T-cell (primary cell): ENCODE data around the gene MMUT. TPM values are rescaled to one million over a fixed set of nuclear protein-coding genes. Genes with fewer than 3 reads are reported as not detected.

Experiments
- ATAC-seq, 4 experiments: fragments of 200-7000 bp in 3 of 4; fragments of 150-1000 bp in 1 of 4; cut with Tn5 transposase; replicated peaks in 1 of 4; 1 replicate in 3 of 4; 2 replicates in 1 of 4; pipeline ENCODE4 v1.10.0; 2021; ENCODE audit warnings: moderate library complexity in 3 of 4, mild to moderate bottlenecking in 2 of 4, moderate number of reproducible peaks in 1 of 4
- CTCF ChIA-PET, 2 donors: fragments of 300-600 bp; sonication (Branson Sonifier 250); formaldehyde crosslinking; loops; one replicate each; lab custom pipeline; 2022; ENCODE audit warnings: antibody characterized with exemption in 2 of 2; lab: Charles Lee
- POLR2A ChIA-PET, 2 donors: fragments of 300-600 bp; sonication (Branson Sonifier 250); formaldehyde crosslinking; loops; one replicate each; lab custom pipeline; 2022; ENCODE audit warnings: antibody characterized with exemption in 2 of 2; lab: Charles Lee
- DNase-seq, 35 experiments: peaks; one replicate each; pipeline versions ENCODE4 v3.0.0 to v3.0.0-alpha.2; 2013 to 2023
- H3K27ac ChIP-seq: one replicate; pipeline ENCODE4 v1.5.1; 2013; ENCODE audit warnings: low read length
- H3K27me3 ChIP-seq, 2 experiments: replicated peaks in 1 of 2; 1 replicate in 1 of 2; 2 replicates in 1 of 2; pipeline versions ENCODE4 v1.6.1 to v1.7.0; 2013; ENCODE audit warnings: low read length in 1 of 2, mixed read lengths in 1 of 2; ENCODE audit not compliant: control insufficient read depth in 2 of 2, insufficient read depth in 2 of 2; ENCODE audit errors: extremely low read depth in 1 of 2
- H3K36me3 ChIP-seq, 2 donors: 1 replicate in 1 of 2; 2 replicates in 1 of 2; pipeline versions ENCODE4 v1.6.1 to v1.7.0; 2013; ENCODE audit warnings: low read length in 1 of 2; ENCODE audit not compliant: control insufficient read depth in 2 of 2, insufficient read depth in 1 of 2; ENCODE audit errors: extremely low read depth in 1 of 2
- H3K4me1 ChIP-seq, 2 experiments: 1 replicate in 1 of 2; 2 replicates in 1 of 2; pipeline versions ENCODE4 v1.6.1 to v1.7.0; 2013; ENCODE audit warnings: low read length in 2 of 2, mixed read lengths in 1 of 2; ENCODE audit not compliant: insufficient read depth in 2 of 2, control insufficient read depth in 1 of 2; ENCODE audit errors: extremely low read depth in 1 of 2
- H3K4me3 ChIP-seq, 2 donors: 1 replicate in 1 of 2; 2 replicates in 1 of 2; pipeline versions ENCODE4 v1.5.1 to v1.7.0; 2013; ENCODE audit warnings: mild to moderate bottlenecking in 2 of 2, low read length in 1 of 2, moderate library complexity in 1 of 2; ENCODE audit not compliant: control insufficient read depth in 1 of 2; ENCODE audit errors: extremely low read depth in 1 of 2
- H3K9me3 ChIP-seq: 2 replicates; pipeline ENCODE4 v1.7.0; 2013
- H3K27ac Mint-ChIP-seq, 2 donors: one replicate each; pipeline ENCODE4 v1.8.0; 2020 to 2021; ENCODE audit warnings: mild to moderate bottlenecking in 2 of 2, mixed read lengths in 2 of 2
- H3K27me3 Mint-ChIP-seq, 2 donors: one replicate each; pipeline ENCODE4 v1.8.0; 2021 to 2022; ENCODE audit warnings: mixed read lengths in 2 of 2
- H3K36me3 Mint-ChIP-seq: one replicate; pipeline ENCODE4 v1.8.0; 2021; ENCODE audit warnings: mixed read lengths
- H3K4me1 Mint-ChIP-seq, 3 donors: one replicate each; pipeline ENCODE4 v1.8.0; 2020 to 2022; ENCODE audit warnings: mixed read lengths in 3 of 3, mild to moderate bottlenecking in 1 of 3
- H3K4me3 Mint-ChIP-seq, 3 donors: one replicate each; pipeline ENCODE4 v1.8.0; 2020 to 2022; ENCODE audit warnings: mild to moderate bottlenecking in 3 of 3, mixed read lengths in 3 of 3, moderate library complexity in 3 of 3
- H3K9me3 Mint-ChIP-seq, 3 donors: one replicate each; pipeline ENCODE4 v1.8.0; 2020 to 2022; ENCODE audit warnings: mixed read lengths in 3 of 3
- WGBS: methylation state at CpG from one replicate; pipeline ENCODE4 v1.1.5; 2013; ENCODE audit warnings: missing lambda C conversion rate; ENCODE audit not compliant: insufficient coverage; 5-methylcytosine and 5-hydroxymethylcytosine counted together
- total RNA-seq, 35 experiments: library from RNA in 6 of 35; stranded (reverse) in 6 of 35; fragments of 120-200 nt in 1 of 35; gene quantifications; one replicate each; pipeline versions ENCODE4 v1.2.1 to v1.2.4 and lab custom pipeline; 2013 to 2026

Gene MMUT
- total RNA-seq, 5 donors from 2014 or later (not counting 1 experiment from before 2014, with no cell fraction given) = 6.4 to 14.0 (median 10.5) TPM

- CTCF ChIA-PET = interaction anchor here (0.8 to 1.0 kb wide), 2 partner anchors 9 to 37 kb away, joined by 3 to 5 read pairs; no protein-coding TSS in a partner anchor
- Mint-ChIP-seq H3K4me3 (no peak overlapping the region), H3K9me3 (no peaks in the 10 kb centered on the region), H3K4me1 (peaks cover 3 to 7% (median 6%) of the 10 kb centered on the region in 3 donors), H3K27ac (no peak overlapping the region), H3K27me3 (no peaks in the 10 kb centered on the region), H3K36me3 (peaks cover 31% of the 10 kb centered on the region)
- no peak overlapping the region for H3K4me3 ChIP-seq
- no peak for ATAC-seq
- H3K9me3 ChIP-seq = no peaks in the 10 kb centered on the region
- POLR2A ChIA-PET = no interaction called here
- H3K36me3 ChIP-seq = peaks cover 0 to 29% of the 10 kb centered on the region in 2 donors
- H3K27ac ChIP-seq = no peak overlapping the region
- no peak for DNase-seq
- no peaks in the 10 kb centered on the region for H3K27me3 ChIP-seq
- no CpG with 5 or more reads among the region's 2 CpGs for WGBS
- H3K4me1 ChIP-seq = peaks cover 0 to 3% of the 10 kb centered on the region in 2 experiments
These were observed 9.8 kb downstream of the MMUT start for GRCh38 chr6:49453221-49453620.

DNA sequence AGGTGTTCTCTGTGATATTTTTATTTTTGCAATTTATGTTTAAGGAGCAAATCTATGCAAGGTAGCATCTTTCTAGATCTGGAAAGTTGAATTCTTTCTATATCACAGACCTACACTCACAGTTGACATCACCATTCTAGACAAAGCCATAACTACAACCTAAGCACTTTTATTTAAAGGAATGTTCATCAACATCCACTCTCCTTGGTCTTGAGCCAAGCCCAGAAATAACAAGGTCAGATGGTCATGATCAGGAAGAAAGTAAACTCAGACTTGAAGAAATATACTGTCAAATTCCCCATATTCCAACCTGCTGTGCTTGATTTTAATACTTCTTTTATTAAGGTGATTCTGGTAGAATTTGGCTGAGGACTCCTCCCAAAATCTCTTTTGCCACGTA is 32.2 kb downstream of the MMUT start:
- Histone ChIP-seq H3K4me1 (no peaks in the 10 kb centered on the region), H3K27me3 (no peaks in the 10 kb centered on the region), H3K4me3 (no peak overlapping the region), H3K36me3 (peaks cover 0 to 34% of the 10 kb centered on the region in 2 donors), H3K9me3 (no peaks in the 10 kb centered on the region), H3K27ac (no peak overlapping the region)
- H3K27ac Mint-ChIP-seq = no peak overlapping the region
- H3K27me3 Mint-ChIP-seq = no peaks in the 10 kb centered on the region
- ChIA-PET CTCF (no interaction called here), POLR2A (no interaction called here)
- WGBS = no CpG with 5 or more reads among the region's 1 CpG
- H3K36me3 Mint-ChIP-seq = peaks cover 62% of the 10 kb centered on the region
- DNase-seq (no peak), ATAC-seq (no peak)
- no peaks in the 10 kb centered on the region for H3K4me1 Mint-ChIP-seq
- peaks cover 0 to 3% (median 0%) of the 10 kb centered on the region in 3 donors for H3K9me3 Mint-ChIP-seq
- no peak overlapping the region for H3K4me3 Mint-ChIP-seq

DNA sequence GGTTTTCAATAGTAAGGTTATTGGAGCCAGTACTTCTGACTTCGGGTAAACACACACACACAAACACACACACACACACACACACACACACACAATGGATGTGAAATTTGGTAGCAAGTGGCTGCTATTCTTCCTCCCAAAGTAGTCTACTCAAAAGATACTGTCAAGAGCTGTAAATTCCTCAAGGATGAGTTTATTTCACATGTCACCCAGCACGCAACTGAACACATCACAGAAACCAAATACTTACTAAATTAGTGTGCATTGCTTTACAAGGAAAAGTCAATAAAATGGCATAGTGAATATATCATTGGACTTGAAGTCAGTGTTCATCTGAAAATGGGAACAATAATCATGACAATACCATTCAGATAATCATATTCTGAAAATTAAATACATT is 32.9 kb downstream of the MMUT start:
- Histone ChIP-seq H3K9me3 (no peaks in the 10 kb centered on the region), H3K36me3 (peaks cover 0 to 30% of the 10 kb centered on the region in 2 donors), H3K27me3 (no peaks in the 10 kb centered on the region), H3K27ac (no peak overlapping the region), H3K4me1 (no peaks in the 10 kb centered on the region), H3K4me3 (no peak overlapping the region)
- CTCF ChIA-PET = no interaction called here
- H3K4me3 Mint-ChIP-seq = no peak overlapping the region
- peaks cover 0 to 3% (median 0%) of the 10 kb centered on the region in 3 donors for H3K9me3 Mint-ChIP-seq
- H3K36me3 Mint-ChIP-seq = peaks cover 56% of the 10 kb centered on the region
- POLR2A ChIA-PET = no interaction called here
- DNase-seq = no peak
- no peak for ATAC-seq
- WGBS = no CpG with 5 or more reads among the region's 2 CpGs
- H3K27ac Mint-ChIP-seq = no peak overlapping the region
- no peaks in the 10 kb centered on the region for H3K4me1 Mint-ChIP-seq
- H3K27me3 Mint-ChIP-seq = no peaks in the 10 kb centered on the region

GRCh38 chr6:49423817-49424216 is 39.2 kb downstream of the MMUT start:
- H3K4me3 Mint-ChIP-seq = no peak overlapping the region
- H3K9me3 Mint-ChIP-seq = peaks cover 0 to 3% (median 0%) of the 10 kb centered on the region in 3 donors
- H3K27ac Mint-ChIP-seq = no peak overlapping the region
- ChIA-PET CTCF (no interaction called here), POLR2A (no interaction called here)
- no peak for DNase-seq
- Histone ChIP-seq H3K9me3 (no peaks in the 10 kb centered on the region), H3K27ac (no peak overlapping the region), H3K4me1 (no peaks in the 10 kb centered on the region), H3K27me3 (no peaks in the 10 kb centered on the region), H3K36me3 (no peaks in the 10 kb centered on the region), H3K4me3 (no peak overlapping the region)
- no peaks in the 10 kb centered on the region for H3K4me1 Mint-ChIP-seq
- H3K36me3 Mint-ChIP-seq = peaks cover 18% of the 10 kb centered on the region
- no peaks in the 10 kb centered on the region for H3K27me3 Mint-ChIP-seq
- WGBS = no CpG with 5 or more reads among the region's 1 CpG
- ATAC-seq = no peak

GRCh38 chr6:49416195-49416594 is 46.9 kb downstream of the MMUT start:
- ATAC-seq (no peak), DNase-seq (no peak)
- H3K4me3 ChIP-seq = no peak overlapping the region
- no peaks in the 10 kb centered on the region for H3K9me3 ChIP-seq
- H3K4me1 ChIP-seq = no peaks in the 10 kb centered on the region
- no peaks in the 10 kb centered on the region for H3K27me3 ChIP-seq
- H3K36me3 ChIP-seq = no peaks in the 10 kb centered on the region
- CTCF ChIA-PET = no interaction called here
- 55% methylated on average over 1 of the region's 4 CpGs for WGBS
- no peaks in the 10 kb centered on the region for H3K36me3 Mint-ChIP-seq
- POLR2A ChIA-PET = no interaction called here
- no peak overlapping the region for H3K27ac Mint-ChIP-seq
- no peaks in the 10 kb centered on the region for H3K9me3 Mint-ChIP-seq
- no peak overlapping the region for H3K4me3 Mint-ChIP-seq
- H3K4me1 Mint-ChIP-seq = no peaks in the 10 kb centered on the region
- H3K27ac ChIP-seq = no peak overlapping the region
- peaks cover 3 to 6% of the 10 kb centered on the region in 2 donors for H3K27me3 Mint-ChIP-seq

DNA sequence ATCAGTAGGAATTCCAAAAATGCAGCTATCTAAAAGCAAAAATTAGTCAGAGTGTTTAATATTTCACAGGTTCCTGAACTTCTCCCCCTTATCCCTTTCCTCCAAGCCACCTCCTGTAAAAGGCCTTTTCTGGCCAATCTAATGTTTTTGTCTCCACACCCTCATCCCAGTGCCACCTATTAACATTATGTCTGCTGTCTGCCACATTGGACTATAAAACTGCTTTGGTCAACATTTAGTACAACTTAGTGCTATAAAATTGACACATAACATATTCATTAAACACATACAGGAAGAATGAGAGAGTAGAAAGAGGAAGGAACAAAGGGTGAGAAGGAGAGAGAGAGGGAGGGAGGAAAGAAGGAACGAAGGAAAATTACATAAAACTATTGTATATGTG is 47.7 kb downstream of the MMUT start:
- ATAC-seq (no peak), DNase-seq (no peak)
- Histone ChIP-seq H3K27me3 (no peaks in the 10 kb centered on the region), H3K9me3 (no peaks in the 10 kb centered on the region), H3K27ac (no peak overlapping the region), H3K4me1 (no peaks in the 10 kb centered on the region), H3K36me3 (no peaks in the 10 kb centered on the region), H3K4me3 (no peak overlapping the region)
- H3K4me3 Mint-ChIP-seq = no peak overlapping the region
- CTCF ChIA-PET = no interaction called here
- no CpG with 5 or more reads among the region's 1 CpG for WGBS
- peaks cover 3 to 6% of the 10 kb centered on the region in 2 donors for H3K27me3 Mint-ChIP-seq
- H3K36me3 Mint-ChIP-seq = no peaks in the 10 kb centered on the region
- H3K27ac Mint-ChIP-seq = no peak overlapping the region
- H3K4me1 Mint-ChIP-seq = no peaks in the 10 kb centered on the region
- POLR2A ChIA-PET = no interaction called here
- no peaks in the 10 kb centered on the region for H3K9me3 Mint-ChIP-seq

DNA sequence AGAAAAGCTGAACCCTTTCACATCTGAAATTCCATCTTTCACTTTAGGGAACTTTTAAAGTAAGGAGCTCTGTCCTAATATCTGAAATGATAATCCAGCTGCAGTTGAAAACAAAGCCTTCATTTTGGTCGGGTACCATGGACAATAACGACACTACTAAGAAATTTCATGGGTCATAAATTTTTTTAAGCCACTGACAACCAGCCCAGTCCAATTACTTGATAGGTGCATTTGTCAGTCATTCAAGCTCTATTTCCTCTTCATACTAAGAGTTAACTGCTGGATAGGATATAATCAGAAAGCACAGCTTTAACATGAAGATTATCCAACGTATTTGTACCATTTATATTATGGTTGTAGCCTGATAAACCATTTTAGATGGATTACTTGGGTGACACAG is 52.5 kb downstream of the MMUT start:
- Histone ChIP-seq H3K27me3 (no peaks in the 10 kb centered on the region), H3K36me3 (no peaks in the 10 kb centered on the region), H3K27ac (no peak overlapping the region), H3K4me3 (no peak overlapping the region), H3K9me3 (no peaks in the 10 kb centered on the region), H3K4me1 (no peaks in the 10 kb centered on the region)
- no peak for DNase-seq
- Mint-ChIP-seq H3K9me3 (no peaks in the 10 kb centered on the region), H3K36me3 (no peaks in the 10 kb centered on the region), H3K4me3 (no peak overlapping the region), H3K4me1 (no peaks in the 10 kb centered on the region), H3K27me3 (peaks cover 11% of the 10 kb centered on the region in 2 donors), H3K27ac (no peak overlapping the region)
- WGBS = 100% methylated on average over 1 of the region's 3 CpGs
- ChIA-PET CTCF (interaction anchor here (0.6 to 1.6 kb wide), 15 partner anchors 9 to 1996 kb away, joined by 3 to 13 read pairs (median 5); no protein-coding TSS in a partner anchor), POLR2A (interaction anchor here in 1 of 2 donors (0.6 kb wide), 1 partner anchor 38 kb away, joined by 3 read pairs; no protein-coding TSS in a partner anchor)
- no peak for ATAC-seq
